B cell (primary cell): ENCODE data around the gene EEF1AKMT3. TPM values are rescaled to one million over a fixed set of nuclear protein-coding genes. Genes with fewer than 3 reads are reported as not detected.

Experiments
- ATAC-seq: fragments of 200-7000 bp; cut with Tn5 transposase; one replicate; pipeline ENCODE4 v1.10.0; 2021; ENCODE audit warnings: low read depth, mild to moderate bottlenecking, moderate number of reproducible peaks, moderate library complexity
- CTCF ChIA-PET: fragments of 350-600 bp; sonication (Branson Sonifier 250); formaldehyde crosslinking; loops from one replicate; lab custom pipeline; 2021; ENCODE audit warnings: antibody characterized with exemption, inconsistent platforms; lab: Charles Lee
- POLR2A ChIA-PET: fragments of 350-600 bp; sonication (Branson Sonifier 250); formaldehyde crosslinking; loops from one replicate; lab custom pipeline; 2021; ENCODE audit warnings: antibody characterized with exemption; lab: Charles Lee
- DNase-seq: peaks from one replicate; pipeline ENCODE4 v3.0.0; 2013
- H2AFZ ChIP-seq: 2 replicates; pipeline ENCODE4 v1.6.1; 2012; ENCODE audit warnings: mild to moderate bottlenecking, low read depth, low read length; ENCODE audit not compliant: insufficient read depth, poor library complexity, severe bottlenecking
- H3K27ac ChIP-seq, 2 donors: 1 replicate in 1 of 2; 2 replicates in 1 of 2; pipeline ENCODE4 v1.5.1; 2012 to 2013; ENCODE audit warnings: low read length in 2 of 2, mild to moderate bottlenecking in 2 of 2, moderate library complexity in 1 of 2
- H3K27me3 ChIP-seq, 4 experiments: fragments of 200-600 bp in 1 of 4; sonication (generic) in 1 of 4; replicated peaks in 1 of 4; 1 replicate in 2 of 4; 2 replicates in 2 of 4; pipeline versions ENCODE4 v1.6.1 to v1.7.0; 2013 to 2016; ENCODE audit warnings: low read length in 3 of 4, mild to moderate bottlenecking in 2 of 4, mixed read lengths in 1 of 4, moderate library complexity in 1 of 4; ENCODE audit not compliant: insufficient read depth in 4 of 4, control insufficient read depth in 3 of 4; ENCODE audit errors: control extremely low read depth in 1 of 4
- H3K36me3 ChIP-seq, 2 experiments: replicated peaks in 1 of 2; 1 replicate in 1 of 2; 2 replicates in 1 of 2; pipeline versions ENCODE4 v1.6.1 to v1.7.1; 2013; ENCODE audit warnings: low read length in 1 of 2; ENCODE audit not compliant: insufficient read depth in 2 of 2, control insufficient read depth in 1 of 2; ENCODE audit errors: control extremely low read depth in 1 of 2, extremely low read depth in 1 of 2
- H3K4me1 ChIP-seq, 2 donors: fragments of 200-600 bp in 1 of 2; sonication (generic) in 1 of 2; 1 replicate in 1 of 2; 2 replicates in 1 of 2; pipeline versions ENCODE4 v1.5.1 to v1.6.1; 2013 to 2017; ENCODE audit warnings: low read length in 2 of 2; ENCODE audit not compliant: control insufficient read depth in 2 of 2, insufficient read depth in 2 of 2
- H3K4me2 ChIP-seq: replicated peaks from 2 replicates; pipeline ENCODE3; 2012; ENCODE audit warnings: mild to moderate bottlenecking, low read depth, low read length; ENCODE audit not compliant: poor library complexity, severe bottlenecking
- H3K4me3 ChIP-seq, 5 experiments: fragments of 200-600 bp in 1 of 5; sonication (generic) in 1 of 5; 1 replicate in 3 of 5; 2 replicates in 2 of 5; pipeline versions ENCODE4 v1.5.1 to v1.7.0; 2011 to 2016; ENCODE audit warnings: low read length in 4 of 5, mild to moderate bottlenecking in 4 of 5, low read depth in 2 of 5, control low read depth in 1 of 5, moderate library complexity in 1 of 5; ENCODE audit not compliant: insufficient read depth in 1 of 5; ENCODE audit errors: control extremely low read depth in 1 of 5, extremely low read depth in 1 of 5
- H3K79me2 ChIP-seq: fragments of 200-600 bp; sonication (generic); one replicate; pipeline ENCODE4 v1.6.0; 2016; ENCODE audit warnings: low read length; ENCODE audit not compliant: control insufficient read depth, insufficient read depth
- H3K9ac ChIP-seq: fragments of 200-600 bp; sonication (generic); 2 replicates; pipeline ENCODE4 v1.6.1; 2017; ENCODE audit warnings: mild to moderate bottlenecking, low read length, moderate library complexity
- H3K9me3 ChIP-seq, 3 donors: one replicate each; pipeline versions ENCODE4 v1.6.1 to v1.7.1; 2013; ENCODE audit warnings: low read length in 2 of 3; ENCODE audit not compliant: control insufficient read depth in 2 of 3, insufficient read depth in 1 of 3; ENCODE audit errors: control extremely low read depth in 1 of 3
- H4K20me1 ChIP-seq: 2 replicates; pipeline ENCODE4 v1.6.0; 2012; ENCODE audit warnings: mild to moderate bottlenecking, low read length; ENCODE audit not compliant: insufficient read depth, control insufficient read depth, poor library complexity, severe bottlenecking
- H3K27ac Mint-ChIP-seq: one replicate; pipeline ENCODE4 v1.8.0; 2021; ENCODE audit warnings: mixed read lengths
- H3K27me3 Mint-ChIP-seq: one replicate; pipeline ENCODE4 v1.8.0; 2021; ENCODE audit warnings: mixed read lengths
- H3K4me1 Mint-ChIP-seq: one replicate; pipeline ENCODE4 v1.8.0; 2021; ENCODE audit warnings: mixed read lengths
- H3K4me3 Mint-ChIP-seq: one replicate; pipeline ENCODE4 v1.8.0; 2021; ENCODE audit warnings: mixed read lengths
- H3K9me3 Mint-ChIP-seq: one replicate; pipeline ENCODE4 v1.8.0; 2022; ENCODE audit warnings: mixed read lengths; ENCODE audit not compliant: insufficient read depth
- EZH2 ChIP-seq: IDR thresholded peaks from 2 replicates; pipeline ENCODE4 v1.6.1; 2012; ENCODE audit warnings: borderline replicate concordance, low read depth, mild to moderate bottlenecking, moderate library complexity, low read length; ENCODE audit not compliant: insufficient read depth, poor library complexity, severe bottlenecking
- WGBS: methylation state at CpG from one replicate; pipeline ENCODE4 v1.1.5; 2013; ENCODE audit warnings: missing lambda C conversion rate; ENCODE audit not compliant: insufficient coverage; 5-methylcytosine and 5-hydroxymethylcytosine counted together
- intact Hi-C: fragments of 100-400 bp; cut with micrococcal nuclease; formaldehyde crosslinking; loops from one replicate; pipeline ENCODE4 v1.10.0; 2022
- polyA plus RNA-seq: library from polyadenylated mRNA; depleted of rRNA; stranded (reverse); fragments of >200 nt; gene quantifications from 2 replicates; pipeline ENCODE4 v1.2.3, GENCODE V29; 2012
- total RNA-seq, 2 donors: library from RNA; stranded (reverse); fragments of 120-200 nt in 1 of 2; gene quantifications; 1 replicate in 1 of 2; 2 replicates in 1 of 2; pipeline versions ENCODE4 v1.2.3 to v1.2.4, GENCODE V29; 2013 to 2022
- TF ChIP-seq, protein P1 (sequence below): fragments of 200-600 bp; IDR thresholded peaks from one replicate; pipeline ENCODE4 v1.8.0; 2022; ENCODE audit warnings: antibody characterized with exemption, mild to moderate bottlenecking

The EEF1AKMT3 gene
- total and polyA plus RNA-seq, 2 donors (not counting 1 experiment from before 2014, with no cell fraction given): 0.89 to 1.3 TPM

DNA sequence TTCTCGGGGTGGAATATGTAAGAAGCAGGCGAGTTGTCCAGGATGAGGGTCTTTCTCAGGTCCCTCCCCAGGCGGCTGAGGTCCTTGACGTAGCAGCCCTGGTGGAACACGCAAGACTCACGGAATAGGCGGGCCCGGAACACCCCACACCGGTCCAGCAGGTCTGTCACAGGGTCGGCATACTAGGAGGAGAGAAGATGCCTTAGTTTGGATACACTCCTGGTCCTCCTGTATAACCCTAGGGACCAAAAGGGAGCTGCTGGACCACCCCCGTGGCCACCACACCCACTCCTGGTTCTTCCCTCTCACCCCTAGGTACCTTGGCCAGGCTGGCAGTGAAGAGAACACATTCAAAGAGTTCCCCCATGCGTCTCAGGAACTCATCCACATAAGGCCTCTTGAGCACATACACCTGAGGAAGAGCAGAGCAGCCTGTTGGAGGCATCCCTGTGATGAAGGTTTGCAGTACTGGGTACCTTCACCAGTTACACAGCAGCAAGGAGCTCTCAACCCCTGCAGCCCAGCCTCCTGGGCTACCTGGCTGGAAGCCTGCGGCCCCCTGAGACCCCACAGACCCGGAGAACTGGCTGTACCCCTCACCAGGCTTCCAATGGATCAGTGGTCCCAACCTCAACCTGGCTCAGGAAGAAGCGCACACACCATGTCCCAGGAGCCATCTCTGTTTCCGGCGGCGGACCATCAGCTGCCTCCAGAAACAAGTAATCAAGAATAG, 51.7 kb downstream of the EEF1AKMT3 start:
- peaks cover 1% of the 10 kb centered on the region for H3K4me1 Mint-ChIP-seq
- no peaks in the 10 kb centered on the region for H3K9me3 ChIP-seq
- POLR2A ChIA-PET: no interaction called here
- no peaks in the 10 kb centered on the region for H3K9me3 Mint-ChIP-seq
- no peak overlapping the region for H3K27ac ChIP-seq
- peaks cover 69% of the 10 kb centered on the region for H4K20me1 ChIP-seq
- TF ChIP-seq, protein P1, sequence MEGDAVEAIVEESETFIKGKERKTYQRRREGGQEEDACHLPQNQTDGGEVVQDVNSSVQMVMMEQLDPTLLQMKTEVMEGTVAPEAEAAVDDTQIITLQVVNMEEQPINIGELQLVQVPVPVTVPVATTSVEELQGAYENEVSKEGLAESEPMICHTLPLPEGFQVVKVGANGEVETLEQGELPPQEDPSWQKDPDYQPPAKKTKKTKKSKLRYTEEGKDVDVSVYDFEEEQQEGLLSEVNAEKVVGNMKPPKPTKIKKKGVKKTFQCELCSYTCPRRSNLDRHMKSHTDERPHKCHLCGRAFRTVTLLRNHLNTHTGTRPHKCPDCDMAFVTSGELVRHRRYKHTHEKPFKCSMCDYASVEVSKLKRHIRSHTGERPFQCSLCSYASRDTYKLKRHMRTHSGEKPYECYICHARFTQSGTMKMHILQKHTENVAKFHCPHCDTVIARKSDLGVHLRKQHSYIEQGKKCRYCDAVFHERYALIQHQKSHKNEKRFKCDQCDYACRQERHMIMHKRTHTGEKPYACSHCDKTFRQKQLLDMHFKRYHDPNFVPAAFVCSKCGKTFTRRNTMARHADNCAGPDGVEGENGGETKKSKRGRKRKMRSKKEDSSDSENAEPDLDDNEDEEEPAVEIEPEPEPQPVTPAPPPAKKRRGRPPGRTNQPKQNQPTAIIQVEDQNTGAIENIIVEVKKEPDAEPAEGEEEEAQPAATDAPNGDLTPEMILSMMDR: no peak
- no peak for TF ChIP-seq EZH2
- WGBS: 97% methylated on average over 17 of the region's 18 CpGs
- no peak overlapping the region for H3K27ac Mint-ChIP-seq
- no peaks in the 10 kb centered on the region for H3K27me3 Mint-ChIP-seq
- ATAC-seq: no peak
- H3K79me2 ChIP-seq: peaks cover 31% of the 10 kb centered on the region
- no peak overlapping the region for H3K4me3 ChIP-seq
- intact Hi-C loops: no loop called here
- H3K4me3 Mint-ChIP-seq: no peak overlapping the region
- peaks cover 4 to 77% of the 10 kb centered on the region in 2 experiments for H3K36me3 ChIP-seq
- CTCF ChIA-PET: interaction anchor here (0.6 to 1.3 kb wide), 2 partner anchors 81 to 92 kb away, joined by 3 read pairs; no protein-coding TSS in a partner anchor
- H3K27me3 ChIP-seq: no peaks in the 10 kb centered on the region
- no peak overlapping the region for H3K9ac ChIP-seq
- no peak for DNase-seq
- H3K4me1 ChIP-seq: no peaks in the 10 kb centered on the region
- no peak overlapping the region for H3K4me2 ChIP-seq
- H2AFZ ChIP-seq: no peak overlapping the region

GRCh38 chr12:57825451-57825850, 53.0 kb downstream of the EEF1AKMT3 start:
- ChIA-PET POLR2A (no interaction called here), CTCF (interaction anchor here (1.1 to 1.2 kb wide), 2 partner anchors 74 to 80 kb away, joined by 3 to 6 read pairs; no protein-coding TSS in a partner anchor)
- Histone ChIP-seq H3K9ac (no peak overlapping the region), H4K20me1 (peaks cover 83% of the 10 kb centered on the region), H3K79me2 (peaks cover 45% of the 10 kb centered on the region), H3K27ac (peak overlapping the region in 1 of 2 donors; percentile 30), H3K4me1 (peaks cover 0 to 4% of the 10 kb centered on the region in 2 donors), H3K27me3 (no peaks in the 10 kb centered on the region), H3K9me3 (no peaks in the 10 kb centered on the region), H3K4me2 (no peak overlapping the region), H3K36me3 (peaks cover 4 to 88% of the 10 kb centered on the region in 2 experiments), H2AFZ (no peak overlapping the region), H3K4me3 (no peak overlapping the region)
- WGBS: 100% methylated on average over 2 of the region's 2 CpGs
- DNase-seq: no peak
- intact Hi-C loops: no loop called here
- no peak overlapping the region for H3K4me3 Mint-ChIP-seq
- peak overlapping the region; percentile 4 for H3K27ac Mint-ChIP-seq
- TF ChIP-seq EZH2: no peak
- TF ChIP-seq, protein P1: no peak
- no peak for ATAC-seq
- H3K9me3 Mint-ChIP-seq: no peaks in the 10 kb centered on the region
- no peaks in the 10 kb centered on the region for H3K27me3 Mint-ChIP-seq
- peaks cover 7% of the 10 kb centered on the region for H3K4me1 Mint-ChIP-seq
